Measurements from ENCODE around the gene CDKN2AIPNL.

The CDKN2AIPNL gene

DNA sequence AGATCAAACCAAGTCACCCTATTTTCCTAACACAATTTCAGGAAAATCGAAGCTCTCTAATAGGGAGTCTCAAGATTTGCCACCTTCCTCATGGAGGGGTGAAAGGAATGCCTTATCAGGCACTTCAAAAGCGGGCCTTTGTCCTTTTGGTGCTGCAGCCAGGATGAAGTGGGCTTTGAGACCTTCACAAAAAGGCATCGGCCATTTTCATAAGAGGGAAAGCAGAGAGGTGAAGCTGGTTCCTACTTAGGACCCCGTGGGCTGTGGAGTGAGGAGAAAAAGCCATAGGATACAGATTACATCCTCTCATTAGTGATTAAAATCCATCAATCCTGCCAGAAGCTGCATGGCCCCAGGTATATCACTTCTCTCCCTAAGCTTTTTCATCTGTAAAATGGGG, 859 bp downstream of the CDKN2AIPNL start:
- in situ Hi-C loops (cut with HindIII; ENCODE audit: low sequenced_read_pairs) = loop anchor here (5.0 kb wide), 1 partner anchor 101 kb away; no protein-coding TSS in a partner anchor
- H3K4me3 ChIP-seq (ENCODE audit: low read depth, low read length) = peak overlapping the region; percentile 72
- TF ChIP-seq, protein P1, sequence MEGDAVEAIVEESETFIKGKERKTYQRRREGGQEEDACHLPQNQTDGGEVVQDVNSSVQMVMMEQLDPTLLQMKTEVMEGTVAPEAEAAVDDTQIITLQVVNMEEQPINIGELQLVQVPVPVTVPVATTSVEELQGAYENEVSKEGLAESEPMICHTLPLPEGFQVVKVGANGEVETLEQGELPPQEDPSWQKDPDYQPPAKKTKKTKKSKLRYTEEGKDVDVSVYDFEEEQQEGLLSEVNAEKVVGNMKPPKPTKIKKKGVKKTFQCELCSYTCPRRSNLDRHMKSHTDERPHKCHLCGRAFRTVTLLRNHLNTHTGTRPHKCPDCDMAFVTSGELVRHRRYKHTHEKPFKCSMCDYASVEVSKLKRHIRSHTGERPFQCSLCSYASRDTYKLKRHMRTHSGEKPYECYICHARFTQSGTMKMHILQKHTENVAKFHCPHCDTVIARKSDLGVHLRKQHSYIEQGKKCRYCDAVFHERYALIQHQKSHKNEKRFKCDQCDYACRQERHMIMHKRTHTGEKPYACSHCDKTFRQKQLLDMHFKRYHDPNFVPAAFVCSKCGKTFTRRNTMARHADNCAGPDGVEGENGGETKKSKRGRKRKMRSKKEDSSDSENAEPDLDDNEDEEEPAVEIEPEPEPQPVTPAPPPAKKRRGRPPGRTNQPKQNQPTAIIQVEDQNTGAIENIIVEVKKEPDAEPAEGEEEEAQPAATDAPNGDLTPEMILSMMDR (IDR thresholded peaks at IDR 0.05; ENCODE audit: low read depth, low read length, missing control alignments) = no peak
- no peak for DNase-seq (ENCODE audit: low read depth)

- in situ Hi-C loops (cut with HindIII; ENCODE audit: low sequenced_read_pairs) = no loop called here
- TF ChIP-seq, protein P1 (IDR thresholded peaks at IDR 0.05; ENCODE audit: low read depth, low read length, missing control alignments) = no peak
- H3K4me3 ChIP-seq (ENCODE audit: low read depth, low read length) = no peak overlapping the region
- no peak for DNase-seq (ENCODE audit: low read depth)
Observed at GRCh38 chr5:134409321-134409720, 2.4 kb downstream of the CDKN2AIPNL start.

DNA sequence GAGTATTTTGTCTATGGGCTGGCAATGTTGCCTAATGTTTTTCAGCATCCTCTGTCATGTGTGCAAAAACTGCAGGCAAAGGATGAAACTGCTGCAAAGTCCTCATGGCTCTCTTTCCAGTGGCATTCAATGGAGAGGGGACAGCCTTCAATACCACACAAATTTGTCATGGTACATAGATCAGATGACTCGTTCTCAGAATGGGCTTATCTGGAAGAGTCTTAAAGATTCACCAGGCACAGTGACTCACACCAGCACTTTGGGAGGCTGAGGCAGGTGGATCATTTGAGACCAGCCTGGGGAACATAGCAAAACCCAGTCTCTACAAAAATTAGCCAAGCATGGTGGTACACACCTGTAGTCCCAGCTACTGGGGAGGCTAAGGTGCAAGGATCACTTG, 5.3 kb downstream of the CDKN2AIPNL start:
- no peak for DNase-seq (ENCODE audit: low read depth)
- H3K4me3 ChIP-seq (ENCODE audit: low read depth, low read length) = no peak overlapping the region
- TF ChIP-seq, protein P1 (IDR thresholded peaks at IDR 0.05; ENCODE audit: low read depth, low read length, missing control alignments) = no peak
- in situ Hi-C loops (cut with HindIII; ENCODE audit: low sequenced_read_pairs) = no loop called here

DNA sequence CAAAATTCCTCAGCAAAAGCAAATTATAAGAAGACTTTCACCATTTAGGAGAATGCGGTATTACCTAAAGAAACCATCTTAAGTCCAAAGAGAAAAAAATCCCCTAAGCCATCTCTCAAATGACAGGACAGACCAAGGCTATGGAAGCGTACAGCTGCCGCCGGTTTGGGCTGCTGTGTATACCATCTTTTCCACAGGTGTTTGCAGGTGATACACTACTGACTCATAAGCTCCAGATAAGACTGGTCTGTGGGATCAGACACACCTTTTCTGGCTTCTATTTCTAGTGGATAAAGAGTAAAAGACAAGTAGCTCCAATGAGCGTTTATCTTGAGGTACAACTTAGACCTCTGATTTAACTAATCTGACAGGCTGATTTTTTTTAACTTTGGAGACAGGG, 7.7 kb downstream of the CDKN2AIPNL start:
- no peak for DNase-seq (ENCODE audit: low read depth)
- H3K4me3 ChIP-seq (ENCODE audit: low read depth, low read length) = no peak overlapping the region
- TF ChIP-seq, protein P1 (IDR thresholded peaks at IDR 0.05; ENCODE audit: low read depth, low read length, missing control alignments) = no peak
- in situ Hi-C loops (cut with HindIII; ENCODE audit: low sequenced_read_pairs) = no loop called here

DNA sequence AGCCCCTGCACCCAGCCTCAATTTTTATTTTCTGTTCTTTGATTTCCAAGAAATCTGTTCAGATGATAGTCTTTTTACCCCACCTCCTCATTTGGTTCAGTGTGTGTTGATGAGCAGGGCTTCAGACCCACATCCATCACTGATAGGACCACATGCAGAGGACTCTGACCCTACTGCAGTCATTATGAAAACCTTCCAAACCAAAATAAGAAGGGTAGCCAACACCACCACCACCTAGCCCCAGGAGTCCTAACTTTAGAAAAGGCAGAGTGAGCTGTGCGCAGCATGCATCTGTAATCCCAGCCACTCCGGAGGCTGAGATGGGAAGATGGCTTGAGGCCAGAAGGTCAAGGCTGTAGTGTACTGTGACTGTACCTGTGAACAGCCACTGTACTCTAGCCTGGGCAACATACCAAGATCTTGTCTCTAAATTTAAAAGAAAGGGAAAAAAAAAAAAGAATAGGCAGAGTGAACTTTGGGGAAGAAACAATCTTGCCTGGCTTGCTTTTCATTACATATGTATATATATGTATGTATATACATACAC, 13.0 kb downstream of the CDKN2AIPNL start:
- DNase-seq (ENCODE audit: low read depth) = no peak
- TF ChIP-seq, protein P1 (IDR thresholded peaks at IDR 0.05; ENCODE audit: low read depth, low read length, missing control alignments) = no peak
- in situ Hi-C loops (cut with HindIII; ENCODE audit: low sequenced_read_pairs) = no loop called here
- H3K4me3 ChIP-seq (ENCODE audit: low read depth, low read length) = no peak overlapping the region

DNA sequence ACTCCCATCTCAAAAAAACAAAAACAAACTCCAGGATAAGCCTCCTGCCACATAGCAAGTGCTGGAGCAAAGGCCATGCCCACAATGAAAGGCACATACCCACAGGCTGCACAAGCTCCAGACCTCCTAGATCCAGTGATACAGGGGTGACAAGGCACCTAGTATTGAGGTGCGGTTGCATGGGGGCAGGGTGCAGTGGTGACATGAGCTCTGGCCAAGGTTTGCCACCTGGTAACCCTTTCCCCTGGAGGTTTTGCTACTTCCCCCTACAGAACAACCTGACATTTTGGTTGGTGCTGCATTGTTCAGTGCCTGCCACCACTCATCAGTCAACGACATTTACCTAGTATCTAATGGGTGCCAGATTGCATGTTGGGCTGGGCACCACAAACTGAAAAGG, 14.5 kb downstream of the CDKN2AIPNL start:
- TF ChIP-seq, protein P1 (IDR thresholded peaks at IDR 0.05; ENCODE audit: low read depth, low read length, missing control alignments) = no peak
- in situ Hi-C loops (cut with HindIII; ENCODE audit: low sequenced_read_pairs) = no loop called here
- DNase-seq (ENCODE audit: low read depth) = no peak
- H3K4me3 ChIP-seq (ENCODE audit: low read depth, low read length) = no peak overlapping the region
